Epithelial cell of esophagus (primary cell): ENCODE results near the gene BCL11B.
A peak's percentile ranks its signal among the peaks of the same experiment; 100 is the strongest.

Experiments
- DNase-seq: peaks from one replicate; pipeline ENCODE4 v3.0.0; 2010; ENCODE audit warnings: low read depth
- H3K4me3 ChIP-seq: 2 replicates; pipeline ENCODE4 v1.5.1; 2011; ENCODE audit warnings: mild to moderate bottlenecking, low read length, control low read depth
- CTCF ChIP-seq: IDR thresholded peaks from 2 replicates; pipeline ENCODE4 v1.5.1; 2011; ENCODE audit warnings: low read depth, mild to moderate bottlenecking, low read length, control low read depth, inconsistent platforms; ENCODE audit not compliant: insufficient read depth; ENCODE audit errors: missing control alignments

BCL11B gene

DNA sequence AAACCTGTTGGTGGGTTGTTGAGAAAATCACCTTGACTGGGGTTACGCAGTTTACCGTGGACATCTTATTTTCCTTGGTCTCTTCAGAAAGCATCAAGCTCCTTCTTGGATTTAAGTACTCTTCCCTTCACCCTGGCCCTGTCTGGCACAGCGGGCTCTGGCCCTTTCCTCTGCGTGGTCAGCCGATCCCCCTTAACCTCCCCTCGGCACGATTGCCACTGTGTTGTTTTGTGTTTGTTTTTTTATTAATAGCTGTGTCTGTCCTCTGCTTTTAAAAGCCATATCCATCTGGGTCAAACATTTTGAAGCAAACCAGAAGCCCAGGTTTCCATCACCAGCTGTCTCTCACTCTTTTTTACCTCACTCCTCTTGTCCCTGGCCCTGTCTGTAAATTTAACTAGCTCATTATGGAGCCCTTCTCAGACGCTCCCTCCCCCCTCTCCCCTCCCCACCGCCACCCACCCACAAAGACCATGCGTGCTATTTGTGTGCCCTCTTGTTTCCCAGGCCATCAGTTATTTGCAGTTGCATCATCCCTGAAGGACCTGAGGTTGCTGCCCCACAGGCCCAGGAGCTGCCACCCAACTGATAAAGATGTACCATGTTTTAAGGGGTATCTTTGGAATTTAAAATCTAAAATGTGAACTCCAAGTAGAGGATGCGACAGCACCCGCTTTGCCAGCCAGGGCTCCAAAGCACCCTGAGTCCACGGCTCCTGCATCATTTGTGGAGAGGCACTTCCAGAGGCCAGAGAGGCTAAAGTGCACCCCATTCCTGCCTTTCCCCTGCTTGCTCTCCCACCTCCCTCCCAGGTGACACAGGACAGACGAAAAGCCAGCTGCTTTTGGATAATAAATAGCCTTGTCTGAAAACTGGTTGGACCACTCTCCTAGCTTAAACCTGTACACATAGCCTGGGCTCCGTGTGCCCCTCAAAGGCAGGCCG is 3.9 kb downstream of the BCL11B start:
- TF ChIP-seq CTCF = no peak
- peak overlapping the region; percentile 71 for H3K4me3 ChIP-seq
- DNase-seq = no peak

DNA sequence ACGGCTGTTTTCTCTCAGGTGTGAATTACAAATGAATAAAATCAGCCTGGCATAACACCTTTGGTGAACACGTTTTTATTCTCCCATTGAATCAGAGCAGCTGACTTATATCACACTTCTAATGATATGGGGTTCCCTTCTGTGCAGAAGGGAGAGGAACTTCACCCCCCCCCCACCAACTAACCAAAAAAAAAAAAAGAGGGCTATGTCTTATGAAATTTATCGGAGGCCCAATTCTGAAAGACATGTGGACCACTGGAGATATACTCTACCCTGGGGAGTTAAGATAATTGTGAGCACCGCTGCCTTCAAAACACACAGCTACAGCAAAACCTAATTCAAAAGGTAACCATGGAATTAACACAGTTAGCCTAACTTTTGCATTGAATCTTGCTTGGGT is 4.6 kb downstream of the BCL11B start:
- TF ChIP-seq CTCF = no peak
- H3K4me3 ChIP-seq = no peak overlapping the region
- no peak for DNase-seq

DNA sequence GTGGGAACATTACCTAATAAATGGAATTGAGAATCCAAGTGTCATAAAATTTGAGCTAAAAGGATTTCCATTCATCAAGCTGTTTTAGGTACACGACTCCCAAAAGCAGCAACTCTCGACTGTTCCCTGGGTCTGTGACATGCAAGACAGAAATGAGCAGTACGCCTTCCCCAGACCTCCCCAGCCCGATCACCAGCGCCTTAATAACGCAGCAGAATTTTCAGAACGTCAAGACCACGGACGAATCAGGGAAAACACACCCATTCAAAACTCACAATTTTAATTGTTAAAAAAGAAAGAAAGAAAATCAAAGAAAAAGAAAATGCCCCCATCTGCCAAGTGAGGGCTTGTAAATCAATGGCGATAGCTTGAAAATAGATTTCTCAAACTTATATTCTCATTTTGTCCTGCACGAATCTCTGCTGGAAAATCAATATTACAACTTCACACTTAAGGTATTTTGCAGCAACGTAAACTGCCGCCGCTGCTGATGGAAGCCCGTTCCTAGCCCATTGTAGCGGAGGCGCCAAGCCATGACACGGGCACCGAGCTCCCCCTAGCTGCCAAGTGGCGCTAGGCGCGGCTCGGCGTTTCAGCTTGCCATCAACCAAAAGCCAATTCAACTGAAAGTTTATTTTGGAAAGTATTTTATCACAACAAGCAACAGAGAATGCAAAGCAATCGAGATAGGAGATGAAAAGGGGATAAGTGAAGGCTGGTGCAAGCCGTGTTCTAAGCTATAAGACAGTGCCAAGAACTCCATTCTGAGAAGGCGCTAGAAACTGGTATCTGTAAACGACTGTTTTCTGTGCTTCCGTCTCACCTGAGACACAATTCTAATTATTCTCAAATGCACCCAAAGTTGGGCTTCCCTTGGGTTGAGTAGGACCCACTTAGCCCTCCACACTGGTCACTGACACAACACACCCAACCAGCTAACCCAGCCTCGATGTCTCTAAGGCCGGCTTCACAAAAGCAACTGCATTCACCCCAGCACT is 5.5 kb downstream of the BCL11B start:
- TF ChIP-seq CTCF = peak; percentile 98

GRCh38 chr14:99265571-99265970 is 6.4 kb downstream of the BCL11B start:
- no peak for DNase-seq
- H3K4me3 ChIP-seq = no peak overlapping the region
- no peak for TF ChIP-seq CTCF

More for the DNA sequence above, 5.5 kb downstream of the BCL11B start:
- peak; percentile 82 for DNase-seq
- H3K4me3 ChIP-seq = peak overlapping the region; percentile 28

- DNase-seq = no peak
- no peak overlapping the region for H3K4me3 ChIP-seq
- no peak for TF ChIP-seq CTCF
Measured at GRCh38 chr14:99264691-99265450, 7.1 kb downstream of the BCL11B start.
